Ascending aorta (tissue), 2 donors: ENCODE results near the gene SDHB. TPM values are rescaled to one million over a fixed set of nuclear protein-coding genes. Genes with fewer than 3 reads are reported as not detected.

Source experiments
- DNase-seq, 2 donors: peaks; one replicate each; pipeline ENCODE4 v3.0.0-alpha.2; 2019; ENCODE audit warnings: low spot score in 2 of 2
- H3K27ac ChIP-seq, 2 donors: fragments of 200-600 bp; sonication (generic); one replicate each; pipeline ENCODE4 v1.5.1; 2016 to 2017; ENCODE audit warnings: mild to moderate bottlenecking in 1 of 2
- H3K27me3 ChIP-seq: fragments of 200-600 bp; sonication (generic); one replicate; pipeline ENCODE4 v1.5.1; 2017
- H3K36me3 ChIP-seq, 2 donors: fragments of 200-600 bp; sonication (generic); one replicate each; pipeline ENCODE4 v1.5.1; 2016
- H3K4me1 ChIP-seq, 2 donors: fragments of 200-600 bp; sonication (generic); one replicate each; pipeline ENCODE4 v1.5.1; 2016 to 2017; ENCODE audit warnings: mild to moderate bottlenecking in 1 of 2
- H3K4me3 ChIP-seq, 2 donors: fragments of 200-600 bp; sonication (generic); one replicate each; pipeline ENCODE4 v1.5.1; 2016 to 2017; ENCODE audit warnings: mild to moderate bottlenecking in 1 of 2
- H3K9me3 ChIP-seq, 2 donors: fragments of 200-600 bp; sonication (generic); one replicate each; pipeline ENCODE4 v1.5.1; 2016
- intact Hi-C: fragments of 100-400 bp; cut with DNase I; formaldehyde crosslinking; loops from one replicate; pipeline ENCODE4 v1.15.1; 2023
- total RNA-seq: library from RNA; depleted of rRNA; stranded (reverse); fragments of >200 nt; gene quantifications from one replicate; pipeline ENCODE4 v1.1.0, GENCODE V29; 2016
- TF ChIP-seq, protein P1 (sequence below), 3 experiments: fragments of 200-600 bp in 2 of 3; fragments of 450-650 bp in 1 of 3; sonication (generic) in 2 of 3; IDR thresholded peaks; one replicate each; pipeline ENCODE4 v1.5.1; 2016 to 2019; ENCODE audit warnings: antibody characterized with exemption in 3 of 3, mild to moderate bottlenecking in 1 of 3, moderate library complexity in 1 of 3

The SDHB gene
- total RNA-seq, 1 donor from 2014 or later = 112 TPM

DNA sequence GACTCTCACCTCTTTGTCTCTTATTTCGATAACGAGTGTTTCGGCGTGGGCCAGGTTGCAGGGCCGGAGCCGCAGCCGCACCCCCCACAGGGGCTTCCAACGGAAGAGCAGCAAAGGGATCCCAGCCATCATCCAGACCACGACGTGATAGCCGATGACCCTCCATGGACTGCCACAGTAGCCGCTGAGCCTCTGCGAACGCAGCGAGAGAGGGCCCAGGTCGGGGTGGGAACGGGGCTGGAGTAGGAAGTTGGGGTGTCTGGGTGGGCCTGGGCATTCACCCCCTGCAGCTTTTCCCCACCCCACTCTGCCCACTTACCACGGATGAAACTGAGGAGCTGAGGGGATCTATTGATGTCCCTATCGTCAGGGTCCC is 48.5 kb downstream of the SDHB start:
- H3K4me3 ChIP-seq = no peak overlapping the region
- intact Hi-C loops = no loop called here
- no peak overlapping the region for H3K27ac ChIP-seq
- TF ChIP-seq, protein P1, sequence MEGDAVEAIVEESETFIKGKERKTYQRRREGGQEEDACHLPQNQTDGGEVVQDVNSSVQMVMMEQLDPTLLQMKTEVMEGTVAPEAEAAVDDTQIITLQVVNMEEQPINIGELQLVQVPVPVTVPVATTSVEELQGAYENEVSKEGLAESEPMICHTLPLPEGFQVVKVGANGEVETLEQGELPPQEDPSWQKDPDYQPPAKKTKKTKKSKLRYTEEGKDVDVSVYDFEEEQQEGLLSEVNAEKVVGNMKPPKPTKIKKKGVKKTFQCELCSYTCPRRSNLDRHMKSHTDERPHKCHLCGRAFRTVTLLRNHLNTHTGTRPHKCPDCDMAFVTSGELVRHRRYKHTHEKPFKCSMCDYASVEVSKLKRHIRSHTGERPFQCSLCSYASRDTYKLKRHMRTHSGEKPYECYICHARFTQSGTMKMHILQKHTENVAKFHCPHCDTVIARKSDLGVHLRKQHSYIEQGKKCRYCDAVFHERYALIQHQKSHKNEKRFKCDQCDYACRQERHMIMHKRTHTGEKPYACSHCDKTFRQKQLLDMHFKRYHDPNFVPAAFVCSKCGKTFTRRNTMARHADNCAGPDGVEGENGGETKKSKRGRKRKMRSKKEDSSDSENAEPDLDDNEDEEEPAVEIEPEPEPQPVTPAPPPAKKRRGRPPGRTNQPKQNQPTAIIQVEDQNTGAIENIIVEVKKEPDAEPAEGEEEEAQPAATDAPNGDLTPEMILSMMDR (IDR thresholded peaks at IDR 0.05) = no peak
- peaks cover 1 to 5% of the 10 kb centered on the region in 2 donors for H3K4me1 ChIP-seq
- H3K36me3 ChIP-seq = peaks cover 36 to 48% of the 10 kb centered on the region in 2 donors
- no peaks in the 10 kb centered on the region for H3K9me3 ChIP-seq
- DNase-seq = no peak
- no peaks in the 10 kb centered on the region for H3K27me3 ChIP-seq

DNA sequence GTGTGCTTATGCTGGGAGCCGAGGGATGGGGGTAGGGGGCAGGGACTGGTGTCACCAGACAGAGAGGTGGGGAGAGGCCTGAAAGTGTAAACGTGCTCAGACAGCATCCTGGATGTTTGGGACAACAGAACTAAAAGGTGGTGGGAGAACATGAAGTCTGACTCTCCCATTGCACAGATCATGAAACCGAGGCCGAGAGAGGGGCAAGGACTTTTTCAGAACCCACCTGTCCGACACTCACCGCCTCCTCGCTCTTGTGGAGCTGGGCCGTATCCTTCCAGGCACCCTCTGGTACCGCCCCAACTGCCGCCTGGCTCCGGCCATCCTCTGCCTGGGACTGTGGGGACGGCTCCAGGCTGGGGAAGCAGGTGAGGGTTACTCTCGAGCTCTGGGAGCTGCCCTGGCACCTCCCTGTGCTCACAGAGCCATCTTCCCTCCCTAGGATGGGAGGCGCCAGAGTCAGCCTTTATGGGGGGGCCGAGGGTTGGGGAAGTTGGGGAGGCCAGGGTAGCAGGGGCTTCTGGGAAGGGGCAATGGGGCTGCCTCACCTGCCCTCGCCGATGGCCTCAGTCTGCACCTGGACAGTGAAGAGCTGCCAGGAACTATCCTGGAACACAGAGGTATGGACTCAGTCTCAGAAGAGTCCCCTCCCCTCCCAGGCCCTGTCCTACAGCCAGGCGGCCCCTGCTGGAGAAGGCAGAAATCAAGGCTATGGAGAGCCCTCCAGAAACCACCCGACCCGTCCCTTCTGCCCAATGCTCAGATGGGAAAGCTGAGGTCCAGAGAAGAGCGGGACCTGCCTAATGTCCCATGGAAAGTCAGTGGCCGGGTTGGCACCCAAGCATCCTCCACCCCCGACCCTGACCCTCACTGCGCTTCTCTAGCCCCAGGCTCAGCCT is 49.1 kb downstream of the SDHB start:
- no peaks in the 10 kb centered on the region for H3K27me3 ChIP-seq
- DNase-seq = no peak
- no peak overlapping the region for H3K27ac ChIP-seq
- H3K4me3 ChIP-seq = no peak overlapping the region
- TF ChIP-seq, protein P1 (IDR thresholded peaks at IDR 0.05) = no peak
- H3K4me1 ChIP-seq = no peaks in the 10 kb centered on the region
- no peaks in the 10 kb centered on the region for H3K9me3 ChIP-seq
- intact Hi-C loops = no loop called here
- H3K36me3 ChIP-seq = peaks cover 42 to 54% of the 10 kb centered on the region in 2 donors

DNA sequence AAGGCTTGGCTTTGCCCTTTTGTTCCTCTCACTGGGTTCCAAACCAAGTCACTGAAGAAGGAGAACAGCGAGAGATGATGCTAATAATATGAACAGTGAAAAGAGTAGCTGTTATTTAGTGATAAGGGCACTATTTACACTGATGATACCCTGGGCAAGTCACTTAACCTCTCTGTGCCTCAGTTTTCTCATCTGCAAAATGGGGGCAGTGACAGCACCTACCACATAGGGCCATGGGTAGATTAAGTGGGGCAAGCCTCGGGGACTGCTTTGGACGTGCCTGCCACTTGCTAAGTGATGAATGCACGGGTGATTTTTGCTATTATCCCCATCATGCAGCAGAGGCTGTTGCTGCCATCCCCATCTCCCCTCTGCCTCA is 51.3 kb downstream of the SDHB start:
- no peak overlapping the region for H3K4me3 ChIP-seq
- no peak overlapping the region for H3K27ac ChIP-seq
- no peaks in the 10 kb centered on the region for H3K27me3 ChIP-seq
- no peaks in the 10 kb centered on the region for H3K9me3 ChIP-seq
- DNase-seq = no peak
- TF ChIP-seq, protein P1 (IDR thresholded peaks at IDR 0.05) = no peak
- peaks cover 55 to 69% of the 10 kb centered on the region in 2 donors for H3K36me3 ChIP-seq
- H3K4me1 ChIP-seq = no peaks in the 10 kb centered on the region
- intact Hi-C loops = no loop called here

DNA sequence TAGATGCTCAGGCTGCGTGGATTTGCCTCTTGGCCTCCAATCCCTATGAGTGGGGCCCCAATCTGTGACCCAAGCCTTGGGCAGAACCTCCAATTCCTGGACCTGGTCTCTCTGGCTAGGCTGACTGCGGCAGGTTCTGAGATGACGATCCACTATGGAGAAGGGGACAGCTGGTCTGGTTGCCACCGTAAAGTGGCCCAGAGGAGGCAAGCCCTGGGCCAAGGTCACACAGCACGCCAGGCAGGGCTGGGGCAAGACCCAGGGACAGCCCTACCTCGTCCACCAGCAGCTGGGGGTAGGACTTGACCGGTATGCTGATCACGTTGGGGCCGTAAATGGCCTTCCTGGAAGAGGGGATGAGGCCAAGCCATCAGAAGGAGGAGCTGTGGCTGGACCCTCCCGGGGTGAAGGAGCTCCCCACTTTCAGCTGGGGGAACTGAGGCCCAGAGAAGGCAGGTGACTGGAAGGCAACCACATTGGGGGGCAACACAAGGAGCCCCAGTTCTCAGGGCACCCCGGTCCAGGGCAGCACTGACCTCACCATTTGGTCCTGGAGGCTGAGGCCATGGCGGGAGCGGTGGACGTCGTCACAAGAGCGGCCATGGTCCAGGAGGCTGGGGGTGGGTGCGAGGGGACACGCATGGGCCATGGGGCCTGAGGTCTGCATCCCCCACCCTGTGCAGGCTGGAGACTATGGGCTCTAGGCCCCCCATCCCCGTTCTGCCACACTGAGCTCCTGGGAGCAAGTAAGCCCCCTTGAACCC is 51.9 kb downstream of the SDHB start:
- H3K9me3 ChIP-seq = no peaks in the 10 kb centered on the region
- no peak for DNase-seq
- H3K36me3 ChIP-seq = peaks cover 58 to 74% of the 10 kb centered on the region in 2 donors
- H3K4me3 ChIP-seq = no peak overlapping the region
- intact Hi-C loops = no loop called here
- H3K4me1 ChIP-seq = no peaks in the 10 kb centered on the region
- TF ChIP-seq, protein P1 (IDR thresholded peaks at IDR 0.05) = no peak
- H3K27me3 ChIP-seq = no peaks in the 10 kb centered on the region
- no peak overlapping the region for H3K27ac ChIP-seq

DNA sequence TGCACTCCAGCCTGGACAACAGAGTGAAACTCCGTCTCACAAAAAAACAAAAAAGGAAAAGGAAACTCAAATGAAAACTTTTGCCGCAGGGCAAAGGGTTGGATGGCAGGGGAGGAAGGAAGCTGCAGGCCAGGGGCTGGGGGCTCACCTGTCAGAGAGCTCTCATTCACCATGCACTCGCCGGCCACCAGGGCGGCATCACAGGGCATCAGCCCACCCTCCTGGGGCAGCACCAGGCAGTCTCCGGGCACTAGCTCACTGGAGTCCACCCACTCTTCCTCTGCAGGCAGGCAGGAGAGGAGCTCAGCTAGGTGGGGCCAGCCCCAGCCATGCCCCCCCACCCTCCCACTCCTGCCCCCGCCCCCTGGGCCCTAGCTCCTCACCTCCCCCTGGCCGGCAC is 54.0 kb downstream of the SDHB start:
- no peak for DNase-seq
- Histone ChIP-seq H3K27me3 (no peaks in the 10 kb centered on the region), H3K27ac (no peak overlapping the region), H3K4me3 (no peak overlapping the region), H3K9me3 (no peaks in the 10 kb centered on the region), H3K36me3 (peaks cover 67 to 81% of the 10 kb centered on the region in 2 donors), H3K4me1 (no peaks in the 10 kb centered on the region)
- intact Hi-C loops = no loop called here
- TF ChIP-seq, protein P1 (IDR thresholded peaks at IDR 0.05) = no peak
